Measurements from ENCODE around the gene TRIM37.
"Not testable (repeated sequence)": the region's sequence is repeated elsewhere in the genome, so short reads cannot be mapped to it uniquely, and the experiment has no call there.

TRIM37 gene

GRCh38 chr17:58993311-58993710, 113.4 kb downstream of the TRIM37 start:
- DNase-seq (ENCODE audit: low read depth): no peak

DNA sequence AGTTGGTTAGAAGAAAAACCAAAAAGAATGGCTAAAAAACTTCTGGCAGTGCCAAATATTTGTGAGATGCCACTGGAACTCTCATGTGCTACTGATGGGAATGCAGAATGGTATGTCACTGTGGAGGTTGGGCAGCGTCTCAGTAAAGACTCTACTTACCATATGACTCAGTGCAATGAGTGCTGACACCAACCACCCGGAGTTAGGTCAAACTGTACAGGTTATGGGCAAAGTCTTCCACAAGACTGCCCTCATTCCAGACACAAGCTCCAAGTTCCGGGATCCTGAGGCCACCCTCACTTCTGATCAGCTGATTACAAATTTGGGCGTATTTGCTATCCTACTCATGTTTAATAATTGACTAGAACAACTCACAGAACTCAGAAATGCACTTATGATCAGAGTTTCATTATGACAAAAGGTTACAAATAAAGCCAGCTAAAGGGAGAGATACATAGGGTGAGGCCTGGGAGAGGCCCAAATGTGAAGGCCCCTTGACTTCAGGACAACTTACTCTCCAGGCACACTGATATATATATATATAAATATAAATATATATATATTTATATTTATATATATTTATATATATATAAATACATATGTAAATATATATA, 114.9 kb downstream of the TRIM37 start:
- no peak for DNase-seq (ENCODE audit: low read depth)

DNA sequence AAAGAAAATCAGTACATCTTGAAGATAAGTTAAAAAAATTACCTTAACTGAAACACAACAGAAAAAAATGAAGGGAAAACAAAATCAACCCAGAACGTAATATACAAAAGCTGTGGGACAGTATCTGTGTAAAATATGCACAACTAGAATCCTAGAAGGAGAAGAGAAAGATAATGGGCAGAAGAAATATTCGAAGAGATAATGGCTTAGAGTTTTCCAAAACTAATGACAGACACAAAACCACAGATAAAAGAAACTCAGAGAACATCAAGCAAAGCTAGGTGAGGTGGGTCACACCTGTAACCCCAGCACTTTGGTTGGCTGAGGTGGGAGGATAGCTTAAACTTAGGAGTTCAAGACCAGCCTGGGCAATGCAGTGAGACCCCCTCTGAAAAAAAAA, 117.1 kb downstream of the TRIM37 start:
- DNase-seq (ENCODE audit: low read depth): no peak

DNA sequence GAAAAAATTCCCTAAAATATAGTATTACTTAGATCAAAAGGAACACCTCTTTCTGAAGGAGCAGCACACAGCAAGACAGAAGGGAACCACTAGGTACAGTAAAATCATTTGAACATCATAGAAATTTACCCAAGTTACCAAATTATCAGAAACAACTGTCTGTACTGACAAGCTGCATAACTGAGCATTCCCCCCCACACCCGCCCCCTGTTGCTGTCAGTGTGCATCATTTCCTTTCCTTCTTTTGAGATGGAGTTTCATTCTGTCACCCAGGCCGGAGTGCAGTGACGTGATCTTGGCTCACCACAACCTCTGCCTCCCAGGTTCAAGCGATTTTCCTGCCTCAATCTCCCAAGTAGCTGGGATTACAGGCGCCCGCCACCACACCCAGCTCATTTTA, 120.7 kb downstream of the TRIM37 start:
- DNase-seq (ENCODE audit: low read depth): no peak

DNA sequence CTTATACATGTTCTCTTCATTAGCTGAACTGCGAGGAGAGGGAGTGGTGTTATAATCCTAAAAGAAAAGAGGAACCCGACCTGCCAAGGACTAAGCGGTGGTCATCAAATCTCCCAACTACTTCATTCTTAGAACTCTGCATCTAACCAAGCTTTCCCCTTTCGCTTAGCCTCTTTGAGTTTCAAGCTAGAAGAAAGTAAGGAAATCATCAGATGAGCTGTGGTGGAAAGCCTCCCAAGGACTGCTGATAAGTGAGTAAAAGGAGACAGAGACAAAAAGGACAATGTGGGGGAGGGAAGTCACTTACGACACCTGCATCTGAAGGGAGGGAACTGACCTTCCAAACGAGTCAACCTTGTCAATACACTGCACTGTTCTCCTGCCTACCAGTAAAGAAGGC, 121.3 kb downstream of the TRIM37 start:
- DNase-seq (ENCODE audit: low read depth): no peak

DNA sequence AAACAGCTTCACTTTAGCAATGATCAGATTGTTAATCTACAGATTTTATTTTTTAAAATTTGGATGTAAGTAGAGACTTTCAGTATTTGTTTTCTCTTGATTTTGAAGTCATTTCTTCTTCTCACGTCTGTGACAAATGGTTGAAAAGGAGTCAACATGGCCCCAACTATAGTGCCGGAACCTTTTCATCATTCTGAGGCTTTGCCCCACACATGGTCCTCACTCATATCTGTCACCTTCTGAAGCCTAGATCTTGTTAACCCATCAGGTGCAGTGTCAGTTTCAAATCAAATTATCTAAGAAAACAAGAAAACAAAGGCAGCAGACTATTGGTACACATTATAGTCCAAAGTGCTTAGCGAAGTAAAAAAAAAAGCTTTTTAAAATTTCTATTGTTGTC, 124.1 kb downstream of the TRIM37 start:
- no peak for DNase-seq (ENCODE audit: low read depth)

DNA sequence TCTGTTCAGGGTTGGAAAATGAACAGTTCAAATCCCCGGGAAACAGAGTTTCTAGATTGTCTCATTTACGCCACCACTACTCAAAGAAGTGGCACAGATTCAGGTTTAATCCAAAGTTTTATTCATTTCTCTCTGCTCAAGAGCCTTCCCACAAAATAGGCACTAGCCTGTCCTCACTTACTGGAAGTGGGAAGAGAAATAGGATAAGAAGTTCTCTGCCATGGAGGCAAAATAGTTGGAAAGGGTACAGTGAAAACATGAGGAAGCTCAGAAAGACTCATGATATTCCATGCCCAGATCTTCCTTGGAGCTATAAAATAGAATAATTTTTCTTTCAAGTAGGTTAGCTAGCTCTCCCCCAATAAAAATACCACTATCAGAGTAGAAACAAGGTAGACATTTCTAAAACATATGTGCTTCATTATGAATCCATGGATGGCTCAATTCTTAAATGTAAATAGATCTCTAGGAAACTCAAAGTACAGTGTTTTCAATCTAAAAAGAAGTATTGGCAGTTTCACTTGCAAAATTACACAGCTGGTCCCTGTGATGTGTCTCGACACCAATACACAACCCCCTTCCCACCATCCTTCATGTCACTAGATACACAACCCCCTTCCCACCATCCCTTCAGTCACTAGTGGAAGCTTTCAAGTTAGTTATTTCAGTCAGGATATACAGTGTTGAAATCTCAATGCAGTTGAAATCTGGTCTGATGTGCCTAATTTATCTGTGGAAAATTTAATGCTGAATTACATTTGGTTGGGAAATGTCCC, 125.8 kb downstream of the TRIM37 start:
- no peak for DNase-seq (ENCODE audit: low read depth)

DNA sequence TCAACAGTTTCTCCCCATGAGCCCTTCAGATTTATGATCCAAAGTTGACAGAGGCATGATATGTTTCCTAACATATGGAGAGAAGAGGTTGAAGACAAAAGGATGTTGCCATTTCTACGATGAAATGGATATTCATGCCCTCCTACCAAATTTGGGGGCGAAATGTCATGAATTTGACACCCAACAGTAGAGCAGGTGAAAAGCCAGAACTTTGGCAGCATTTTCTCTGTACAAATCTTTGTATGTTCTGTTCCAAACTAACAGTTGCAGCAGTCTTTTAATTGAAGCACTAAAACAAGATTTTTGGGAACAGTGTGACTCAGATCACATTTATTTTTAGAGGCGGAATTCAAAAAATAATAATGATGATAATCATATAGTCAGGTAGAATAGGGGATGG, 130.1 kb downstream of the TRIM37 start:
- no peak for DNase-seq (ENCODE audit: low read depth)

GRCh38 chr17:58974354-58974753, 132.3 kb downstream of the TRIM37 start:
- no peak for DNase-seq (ENCODE audit: low read depth)

GRCh38 chr17:58970609-58971450, 135.8 kb downstream of the TRIM37 start:
- no peak for DNase-seq (ENCODE audit: low read depth)

- DNase-seq (ENCODE audit: low read depth): no peak
Measured at GRCh38 chr17:58969612-58970011, 137.1 kb downstream of the TRIM37 start.

DNA sequence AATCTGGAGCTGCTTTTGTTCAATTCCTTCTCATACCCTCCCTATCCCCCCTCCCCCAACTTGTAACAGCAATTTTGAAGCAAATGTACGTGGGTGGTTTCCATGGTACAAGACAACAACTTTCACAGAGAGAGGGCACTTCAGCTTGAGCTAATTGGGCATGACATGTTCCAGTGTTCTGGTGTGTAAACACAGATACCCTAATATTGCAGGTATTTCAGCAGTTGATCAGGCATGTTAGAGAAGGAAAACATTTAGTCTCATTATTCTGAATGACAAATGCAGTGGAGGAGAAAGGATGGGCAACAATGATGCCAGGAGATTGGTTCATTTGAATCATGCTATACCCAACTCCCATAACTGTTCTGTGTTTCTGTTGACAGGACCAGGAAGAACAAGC, 137.5 kb downstream of the TRIM37 start:
- DNase-seq (ENCODE audit: low read depth): no peak

DNA sequence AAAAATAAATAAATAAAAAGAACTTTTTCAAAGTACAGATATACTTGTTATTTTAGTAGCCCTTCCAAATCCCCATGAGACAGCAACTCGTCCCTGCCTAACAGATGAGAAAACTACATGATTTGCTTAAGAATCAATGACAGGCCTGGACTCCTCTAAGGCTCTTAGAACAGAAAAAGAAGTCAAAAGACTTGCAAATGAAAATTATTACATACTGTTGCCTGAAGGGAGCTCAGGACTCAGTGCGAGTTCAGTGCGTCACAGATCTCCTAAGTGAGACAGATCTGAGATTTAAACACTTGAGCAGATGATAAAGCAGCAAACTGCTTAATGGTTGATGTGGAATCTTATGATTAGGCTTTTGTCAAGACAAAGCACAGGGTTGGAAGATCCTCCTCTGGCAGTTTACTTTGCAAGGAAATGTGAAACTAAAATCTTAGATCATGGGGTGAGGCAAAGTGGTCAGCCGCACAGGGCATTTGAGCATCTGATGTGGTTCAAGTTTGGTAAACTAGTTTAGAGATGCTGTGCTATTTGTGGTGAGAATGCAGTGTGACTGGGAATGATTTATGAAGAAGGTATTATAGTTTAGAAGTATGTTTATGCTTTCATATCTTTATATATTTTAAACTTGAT, 138.1 kb downstream of the TRIM37 start:
- no peak for DNase-seq (ENCODE audit: low read depth)

GRCh38 chr17:58966208-58966607, 140.5 kb downstream of the TRIM37 start:
- no peak for DNase-seq (ENCODE audit: low read depth)

- DNase-seq (ENCODE audit: low read depth): no peak
Measured at GRCh38 chr17:58965221-58965620, 141.5 kb downstream of the TRIM37 start.

DNA sequence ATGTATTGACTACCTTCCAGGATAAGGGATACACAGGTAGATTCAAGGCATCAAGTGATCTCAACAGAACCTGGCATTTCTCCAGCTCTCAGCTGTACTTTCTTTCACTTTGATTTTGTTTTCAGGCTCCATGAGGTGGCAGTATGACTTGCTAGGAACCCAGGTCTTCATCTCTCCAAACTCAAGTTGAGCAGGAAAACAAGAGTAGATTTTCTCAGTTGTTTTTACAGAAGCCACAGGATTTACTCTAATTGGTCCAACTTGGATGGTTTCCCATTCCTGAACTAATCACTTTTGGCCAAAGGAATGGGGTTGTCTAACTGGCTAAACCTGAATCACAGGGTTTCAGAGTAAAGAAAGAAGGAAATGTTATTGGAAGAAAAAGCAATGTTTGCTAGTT, 146.6 kb downstream of the TRIM37 start:
- no peak for DNase-seq (ENCODE audit: low read depth)

- not testable (repeated sequence) for DNase-seq (ENCODE audit: low read depth)
Measured at GRCh38 chr17:58957725-58958073, 149.0 kb downstream of the TRIM37 start.

DNA sequence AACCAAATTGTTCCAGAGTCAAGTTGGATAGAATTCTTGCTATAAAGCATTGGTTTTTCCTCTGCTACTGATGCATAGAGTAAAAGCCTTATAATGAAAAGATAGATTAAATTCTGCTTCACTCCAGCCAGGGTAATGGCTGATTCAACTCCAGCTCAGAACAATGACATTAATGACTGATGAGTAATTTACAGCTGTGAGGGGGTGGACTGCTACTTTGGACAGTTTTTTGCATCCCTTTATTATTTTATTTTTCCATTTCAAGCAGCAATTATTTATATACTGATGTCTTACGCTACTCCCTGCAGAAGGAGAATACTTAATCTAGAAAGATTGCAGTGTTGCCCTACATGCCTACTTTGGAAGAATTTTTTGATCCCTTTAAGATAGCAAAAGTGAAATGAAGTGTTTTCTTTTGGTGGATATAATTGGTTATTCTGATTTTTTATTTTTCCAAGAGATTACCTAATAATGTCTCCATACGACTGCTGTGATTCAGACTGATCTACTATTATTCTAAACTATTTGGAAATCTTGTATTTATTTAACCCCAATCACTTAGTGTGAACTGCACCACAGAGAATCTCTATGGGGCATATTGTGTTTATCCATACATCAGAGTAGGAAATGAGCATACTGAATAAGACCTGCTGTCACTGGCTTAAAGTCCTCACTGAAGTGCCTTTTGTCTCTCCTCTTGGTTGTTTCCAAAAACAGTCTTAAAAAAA, 149.5 kb downstream of the TRIM37 start:
- no peak for DNase-seq (ENCODE audit: low read depth)

- DNase-seq (ENCODE audit: low read depth): not testable (repeated sequence)
Measured at GRCh38 chr17:58954358-58954757, 152.3 kb downstream of the TRIM37 start.

- no peak for DNase-seq (ENCODE audit: low read depth)
Measured at GRCh38 chr17:58947824-58948223, 158.9 kb downstream of the TRIM37 start.

GRCh38 chr17:58947411-58947810, 159.3 kb downstream of the TRIM37 start:
- no peak for DNase-seq (ENCODE audit: low read depth)

DNA sequence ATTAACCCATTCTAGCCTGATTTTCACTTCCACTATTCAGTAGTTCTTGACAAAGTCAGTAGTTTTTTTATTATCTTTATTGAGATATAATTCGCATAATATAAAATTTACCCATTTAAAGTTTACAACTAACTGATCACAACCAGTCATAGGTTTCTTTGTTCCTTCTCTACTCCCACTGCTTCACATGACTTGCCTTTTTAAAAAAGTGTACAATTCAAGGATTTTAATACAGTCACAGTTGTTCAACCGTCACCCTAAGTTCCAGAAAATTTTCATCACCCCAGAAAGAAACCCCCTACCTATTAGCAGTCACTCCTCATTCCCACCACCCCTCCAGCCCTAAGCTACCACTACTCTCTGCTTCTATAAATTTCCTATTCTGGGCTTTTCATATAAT, 162.5 kb downstream of the TRIM37 start:
- DNase-seq (ENCODE audit: low read depth): no peak

All from activated T-helper 9 cell treated with anti-CD3 and anti-CD28 coated beads, Interleukin-2, amount 50 U/mL, for 16 hours (primary cell).